HT-29 (cell line): ENCODE results near the gene N4BP2. TPM values are rescaled to one million over a fixed set of nuclear protein-coding genes. Genes with fewer than 3 reads are reported as not detected.
"Not testable (repeated sequence)": the region's sequence is repeated elsewhere in the genome, so short reads cannot be mapped to it uniquely, and the experiment has no call there.

Experiments
- DNase-seq: peaks from one replicate; pipeline ENCODE4 v3.0.0-alpha.2; 2015; ENCODE audit warnings: low spot score
- total RNA-seq: library from RNA; depleted of rRNA; stranded (reverse); fragments of >200 nt; shearing (Covaris generic); gene quantifications from 2 replicates; pipeline ENCODE4 v1.2.3, GENCODE V29; 2014; rRNA removed

Gene N4BP2
- 1.8 and 2.3 TPM in 2 replicates for total RNA-seq

DNA sequence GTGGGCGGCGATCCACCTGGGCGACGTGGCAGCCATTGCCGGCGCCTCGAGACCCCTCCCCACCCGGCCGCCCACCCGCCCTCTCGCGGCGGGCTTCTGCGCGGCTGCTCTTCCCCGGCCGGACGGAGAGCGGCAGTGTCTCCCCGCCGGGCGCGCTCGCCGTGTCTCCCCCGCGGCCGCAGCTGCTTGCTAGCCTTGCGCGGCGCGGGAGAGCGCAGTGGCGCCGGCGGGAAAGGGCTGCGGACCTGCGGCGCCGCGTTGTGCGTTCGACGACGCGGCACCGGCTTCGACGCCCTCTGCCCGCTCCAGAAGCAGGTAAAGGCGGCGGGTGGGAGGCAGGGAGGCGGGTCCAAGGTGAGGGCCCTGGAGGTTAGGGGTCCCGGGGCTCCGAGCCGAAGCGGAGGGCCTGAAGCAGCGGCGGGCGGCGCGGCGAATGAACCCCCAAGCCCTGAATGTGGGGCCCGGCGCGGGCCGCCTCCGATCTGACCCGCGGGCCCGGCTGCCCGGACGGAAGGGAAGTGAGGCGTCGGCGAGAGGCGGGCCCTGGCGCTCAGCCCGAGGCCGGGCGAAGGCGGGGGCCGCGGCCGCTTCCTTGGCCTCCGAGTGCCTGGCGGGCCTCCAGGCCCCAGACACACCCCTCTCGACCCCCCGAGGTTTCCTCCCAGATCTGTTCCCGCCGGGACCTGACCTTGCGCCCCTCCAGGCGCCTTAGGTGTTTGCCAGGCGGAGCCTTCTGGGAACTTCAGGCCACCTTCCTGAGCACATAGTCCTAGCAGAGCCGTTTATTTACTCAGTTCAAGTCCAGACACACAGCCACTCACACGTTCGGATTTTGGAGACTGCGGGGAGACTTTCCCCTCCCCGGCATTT lies at the start of gene N4BP2:
Gene N4BP2 (plus strand): TSS at position 135 of the 870 bp plus-strand sequence. CDS start 40,491 bp downstream, outside the sequence.
- peak; percentile 74 for DNase-seq

DNA sequence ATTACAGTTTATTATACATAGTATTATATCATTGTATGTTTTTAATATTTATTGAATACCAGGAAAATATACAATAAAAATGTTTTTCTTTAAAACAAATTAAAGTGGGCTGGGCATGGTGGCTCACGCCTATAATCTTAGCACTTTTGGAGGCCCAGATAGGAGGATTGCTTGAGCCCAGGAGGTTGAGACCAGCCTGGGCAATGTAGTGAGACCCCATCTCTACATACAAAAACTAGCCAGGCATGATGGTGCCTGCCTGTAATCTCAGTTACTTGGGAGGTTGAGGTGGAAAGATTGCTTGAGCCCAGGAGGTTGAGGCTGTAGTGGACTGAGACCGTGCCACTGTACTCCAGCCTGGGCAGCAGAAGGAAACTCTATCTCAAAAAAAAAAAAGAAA lies 40.6 kb upstream of the N4BP2 start:
- no peak for DNase-seq

GRCh38 chr4:40020221-40020620 lies 36.4 kb upstream of the N4BP2 start:
- DNase-seq = no peak

- DNase-seq = not testable (repeated sequence)
These were observed 35.5 kb upstream of the N4BP2 start for GRCh38 chr4:40021116-40021515.

- DNase-seq = not testable (repeated sequence)
These were observed 32.6 kb upstream of the N4BP2 start for GRCh38 chr4:40024049-40024448.

- DNase-seq = no peak
These were observed 23.9 kb upstream of the N4BP2 start for GRCh38 chr4:40032785-40033184.

GRCh38 chr4:40033613-40034012 lies 23.0 kb upstream of the N4BP2 start:
- DNase-seq = no peak

DNA sequence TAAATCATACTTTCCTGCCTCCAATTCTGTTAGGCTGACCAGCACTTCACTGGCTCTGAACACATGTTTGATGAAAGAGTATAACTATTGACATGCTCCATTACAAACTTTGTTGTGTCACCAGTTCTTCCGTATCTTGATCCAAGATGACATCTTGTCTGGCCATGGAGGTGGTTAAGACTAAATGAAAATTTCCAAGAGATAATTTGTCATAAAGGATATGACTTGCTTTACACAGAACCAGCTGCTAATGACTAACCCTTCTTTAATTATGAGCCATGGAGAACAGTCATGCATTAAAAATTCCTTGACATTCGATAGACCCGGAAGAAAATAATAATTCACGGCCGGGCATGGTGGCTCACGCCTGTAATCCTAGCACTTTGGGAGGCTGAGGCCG lies 17.7 kb upstream of the N4BP2 start:
- DNase-seq = no peak

DNA sequence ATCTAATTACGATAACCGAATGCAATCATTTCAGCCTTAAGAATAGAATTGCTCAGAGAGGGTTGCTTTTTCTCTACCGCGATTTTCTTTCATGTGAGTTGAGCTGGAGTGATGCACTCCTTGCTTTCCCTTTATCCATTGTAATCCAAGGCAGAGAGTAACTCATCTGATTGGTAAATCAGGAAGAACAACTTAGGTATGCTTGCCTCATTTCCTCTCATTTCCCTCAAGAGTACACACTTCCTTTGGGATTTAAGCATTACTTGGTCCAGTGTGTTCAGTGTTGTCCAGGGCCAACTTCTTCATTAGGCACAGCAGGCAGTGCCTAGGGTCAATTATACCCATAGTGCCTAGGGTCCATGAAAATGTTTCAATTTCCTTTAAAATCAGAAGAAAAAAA lies 15.7 kb upstream of the N4BP2 start:
- DNase-seq = no peak

DNA sequence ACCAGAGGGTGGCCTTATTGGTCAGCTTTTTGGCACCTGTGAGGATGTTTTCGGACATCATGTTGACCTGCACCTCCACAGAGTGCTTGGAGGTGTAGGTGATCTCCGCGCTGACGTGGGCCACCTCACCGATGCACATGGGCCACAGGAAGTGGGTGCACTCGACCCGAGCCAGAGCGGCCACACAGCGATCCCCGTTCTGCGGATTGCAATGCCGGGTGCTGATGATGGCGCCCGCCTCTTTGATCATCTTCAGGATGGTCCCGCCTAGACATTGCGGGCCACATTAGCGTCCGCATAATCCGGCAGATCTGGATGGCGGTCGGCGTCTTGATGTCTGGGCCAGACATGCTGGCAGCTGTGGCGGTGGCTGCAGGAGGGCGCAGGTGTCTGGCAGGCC lies 12.9 kb upstream of the N4BP2 start:
- no peak for DNase-seq

DNA sequence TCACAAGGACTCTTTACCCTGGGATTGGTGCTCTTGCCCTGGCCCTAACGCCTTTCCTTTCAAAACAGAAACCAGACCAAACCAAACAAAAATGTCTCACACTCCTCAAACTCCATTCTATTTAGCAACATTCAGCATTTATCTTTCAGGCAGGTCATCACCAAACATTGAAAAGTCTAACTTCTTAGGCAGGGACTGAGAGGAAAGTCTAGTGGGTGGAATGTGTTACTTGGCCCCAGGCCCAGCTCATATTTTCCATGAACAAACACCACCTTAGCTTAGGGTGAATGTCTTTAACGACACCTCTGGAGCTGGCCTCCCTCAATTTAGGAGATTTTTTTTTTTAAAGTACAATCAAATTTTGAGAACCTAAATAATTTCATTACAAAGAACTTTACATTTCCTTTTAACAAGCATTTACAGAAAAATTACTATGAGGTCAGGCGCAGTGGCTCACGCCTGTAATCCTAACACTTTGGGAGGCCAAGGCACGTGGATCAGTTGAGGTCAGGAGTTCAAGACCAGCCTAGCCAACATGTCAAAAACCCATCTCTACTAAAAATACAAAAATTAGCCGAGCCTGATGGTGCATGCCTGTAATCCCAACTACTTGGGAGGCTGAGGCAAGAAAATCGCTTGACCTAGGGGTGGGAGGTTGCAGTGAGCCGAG lies 10.2 kb upstream of the N4BP2 start:
- DNase-seq = peak; percentile 58

DNA sequence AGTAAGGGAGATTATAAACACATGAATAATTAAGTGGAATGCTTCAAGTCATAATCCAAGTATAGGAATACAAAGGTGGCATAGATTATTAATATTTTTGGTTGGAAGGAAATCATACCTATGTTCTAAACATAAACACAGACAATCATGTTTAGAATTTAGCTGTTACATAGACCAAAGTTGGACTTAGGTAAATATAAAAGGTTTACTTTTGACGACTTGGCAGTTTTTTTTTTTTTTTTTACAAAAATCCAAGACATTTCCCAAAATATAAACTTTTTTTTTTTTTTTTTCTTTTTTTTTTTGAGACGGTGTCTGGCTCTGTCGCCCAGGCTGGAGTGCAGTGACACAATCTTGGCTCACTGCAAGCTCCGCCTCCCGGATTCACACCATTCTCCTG lies 3.5 kb upstream of the N4BP2 start:
- no peak for DNase-seq

DNA sequence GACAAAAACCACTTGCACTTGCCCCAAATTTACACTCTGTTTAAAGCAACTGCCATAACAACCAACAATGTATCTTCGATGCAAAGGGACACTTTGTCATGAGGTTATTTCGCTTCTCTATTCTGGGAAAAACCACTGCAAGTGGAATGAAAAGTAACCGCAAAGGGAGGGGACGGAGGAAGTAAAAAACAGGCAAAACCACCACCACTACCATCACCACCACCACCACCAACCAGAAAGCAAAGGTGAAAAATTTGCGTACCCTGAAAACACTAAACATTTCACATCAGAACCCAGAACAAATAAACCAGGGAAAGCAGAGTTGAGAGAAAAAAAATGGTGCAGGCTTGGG lies 1.2 kb upstream of the N4BP2 start:
- DNase-seq = no peak

GRCh38 chr4:40055863-40056715 lies 561 bp upstream of the N4BP2 start:
- DNase-seq = peak; percentile 74

GRCh38 chr4:40057586-40058091 lies 989 bp downstream of the N4BP2 start:
- DNase-seq = peak; percentile 94

DNA sequence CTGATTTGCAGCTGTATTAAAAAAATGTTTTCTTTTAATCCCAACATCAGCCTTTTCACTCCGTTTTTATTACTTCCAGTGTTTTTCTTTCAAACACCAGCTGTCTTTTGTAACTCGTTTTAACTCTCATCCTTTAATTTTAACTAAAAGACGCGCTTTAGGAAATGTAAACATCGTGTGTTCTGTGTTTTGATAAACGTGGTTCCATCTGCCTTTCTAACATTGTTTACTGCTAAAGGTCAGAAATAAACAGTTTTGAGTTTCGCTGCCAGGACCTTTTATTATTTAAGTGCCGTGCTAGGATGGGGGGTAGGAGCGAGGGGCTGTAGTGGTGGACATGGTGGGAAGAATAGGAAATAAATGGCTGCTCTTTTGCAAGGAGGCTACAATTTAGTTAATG lies 1.5 kb downstream of the N4BP2 start:
- no peak for DNase-seq

GRCh38 chr4:40058854-40059253 lies 2.2 kb downstream of the N4BP2 start:
- no peak for DNase-seq

DNA sequence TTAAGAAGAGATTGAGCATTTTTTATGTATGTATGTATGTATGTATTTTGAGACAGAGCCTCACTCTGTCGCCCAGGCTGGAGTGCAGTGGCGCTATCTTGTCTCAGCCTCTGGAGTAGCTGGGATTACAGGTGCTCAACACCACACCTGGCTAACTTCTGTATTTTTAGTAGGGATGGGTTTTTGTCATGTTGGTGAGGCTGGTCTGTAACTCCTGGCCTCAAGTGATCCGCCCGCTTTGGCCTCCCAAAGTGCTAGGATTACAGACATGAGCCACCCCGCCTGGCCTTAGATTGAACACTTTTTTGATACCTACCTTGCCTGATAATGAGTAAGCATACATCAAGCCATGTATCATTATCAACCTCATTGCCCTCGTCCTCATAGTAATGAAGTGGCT lies 2.7 kb downstream of the N4BP2 start:
- DNase-seq = no peak

DNA sequence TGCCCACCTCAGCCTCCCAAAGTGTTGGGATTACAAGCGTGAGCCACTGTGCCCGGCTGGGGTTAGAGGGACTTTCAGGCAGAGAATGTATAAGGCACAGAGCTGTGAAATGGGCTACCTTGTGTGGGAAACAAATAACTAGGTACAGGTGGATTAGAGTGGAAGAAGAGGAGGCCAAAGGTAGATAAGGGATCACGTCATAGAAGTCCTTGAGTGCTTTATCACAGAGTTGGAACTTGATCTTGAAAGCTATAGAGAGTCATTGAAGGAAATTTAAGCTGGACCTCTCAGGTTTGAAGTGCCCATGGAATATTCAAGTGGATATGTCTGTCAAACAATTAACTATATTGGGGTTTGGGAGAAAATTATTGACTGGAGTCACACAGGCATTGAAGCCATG lies 8.4 kb downstream of the N4BP2 start:
- no peak for DNase-seq

DNA sequence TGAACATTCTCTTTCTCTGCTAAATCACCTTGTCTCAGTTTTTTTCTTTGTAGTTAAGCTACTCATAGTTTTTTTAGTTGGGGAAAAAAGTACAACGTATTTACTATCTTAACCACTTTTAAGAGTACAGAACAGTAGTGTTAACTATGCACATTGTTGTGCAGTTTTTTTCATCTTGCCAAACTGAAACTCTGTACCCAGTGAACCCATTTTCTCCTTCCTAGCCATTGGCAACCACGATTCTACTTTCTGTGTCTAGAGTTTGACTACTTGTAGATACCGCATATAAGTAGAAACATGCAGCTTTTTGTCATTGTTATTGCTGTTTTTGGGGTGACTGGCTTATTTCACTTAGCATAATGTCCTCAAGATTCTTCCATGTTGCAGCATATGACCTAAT lies 10.0 kb downstream of the N4BP2 start:
- no peak for DNase-seq

GRCh38 chr4:40070387-40070786 lies 13.7 kb downstream of the N4BP2 start:
- DNase-seq = no peak

GRCh38 chr4:40086421-40086820 lies 29.8 kb downstream of the N4BP2 start:
- no peak for DNase-seq
